Neural cell (in vitro differentiated cells): ENCODE results near the gene OR6V1. TPM values are rescaled to one million over a fixed set of nuclear protein-coding genes. Genes with fewer than 3 reads are reported as not detected.

Experiments
- H2AFZ ChIP-seq: fragments of 200-600, 300-800 bp; sonication (generic), shearing (Covaris generic); 2 replicates; pipeline ENCODE4 v1.6.0; 2014; ENCODE audit warnings: low read depth, mild to moderate bottlenecking, antibody characterized with exemption, low read length, moderate library complexity
- H3F3A ChIP-seq: fragments of 200-600 bp; shearing (Covaris generic); 2 replicates; pipeline ENCODE4 v1.6.1; 2016; ENCODE audit warnings: mild to moderate bottlenecking, moderate library complexity, mixed read lengths, antibody characterized with exemption, low read length; ENCODE audit not compliant: insufficient read depth, poor library complexity, severe bottlenecking
- H3K27ac ChIP-seq: fragments of 200-600, 300-800 bp; sonication (generic), shearing (Covaris generic); 2 replicates; pipeline ENCODE4 v1.5.1; 2014; ENCODE audit warnings: mild to moderate bottlenecking, low read length, moderate library complexity
- H3K27me3 ChIP-seq: fragments of 300-800, 200-600 bp; sonication (generic), shearing (Covaris generic); 2 replicates; pipeline ENCODE4 v1.6.0; 2014; ENCODE audit warnings: mild to moderate bottlenecking, low read depth, low read length, moderate library complexity; ENCODE audit not compliant: insufficient read depth
- H3K36me3 ChIP-seq: fragments of 300-800, 200-600 bp; sonication (generic), shearing (Covaris generic); 2 replicates; pipeline ENCODE4 v1.5.1; 2014; ENCODE audit warnings: mild to moderate bottlenecking, antibody characterized with exemption, low read length, moderate library complexity; ENCODE audit not compliant: insufficient read depth
- H3K4me2 ChIP-seq: fragments of 300-800, 200-600 bp; sonication (generic), shearing (Covaris generic); 2 replicates; pipeline ENCODE4 v1.6.0; 2014; ENCODE audit warnings: mild to moderate bottlenecking, low read length
- H3K4me3 ChIP-seq: fragments of 300-800, 200-600 bp; sonication (generic), shearing (Covaris generic); 2 replicates; pipeline ENCODE4 v1.5.1; 2014; ENCODE audit warnings: mild to moderate bottlenecking, low read length, moderate library complexity
- H3K79me2 ChIP-seq: fragments of 200-600 bp; shearing (Covaris generic); replicated peaks from 2 replicates; pipeline ENCODE4 v1.6.0; 2014; ENCODE audit warnings: mild to moderate bottlenecking, low read length, moderate library complexity; ENCODE audit not compliant: insufficient read depth
- H3K9ac ChIP-seq: fragments of 300-800, 200-600 bp; sonication (generic), shearing (Covaris generic); 2 replicates; pipeline ENCODE4 v1.6.1; 2016; ENCODE audit warnings: mild to moderate bottlenecking, low read length, mixed read lengths
- H3K9me2 ChIP-seq: fragments of 200-600 bp; shearing (Covaris generic); 2 replicates; pipeline ENCODE4 v1.6.1; 2016; ENCODE audit warnings: mild to moderate bottlenecking, low read length, mixed read lengths; ENCODE audit not compliant: insufficient read depth
- H3K9me3 ChIP-seq: fragments of 200-600, 300-800 bp; sonication (generic), shearing (Covaris generic); 2 replicates; pipeline ENCODE4 v1.6.1; 2016; ENCODE audit warnings: mild to moderate bottlenecking, mixed run types, low read length, moderate library complexity, mixed read lengths
- H4K20me1 ChIP-seq: fragments of 200-600 bp; shearing (Covaris generic); 2 replicates; pipeline ENCODE4 v1.6.1; 2016; ENCODE audit warnings: mild to moderate bottlenecking, mixed run types; ENCODE audit not compliant: insufficient read depth
- EP300 ChIP-seq: fragments of 450-650 bp; conservative IDR thresholded peaks from 2 replicates; pipeline ENCODE4 v1.6.1; 2014; ENCODE audit warnings: antibody characterized with exemption, mild to moderate bottlenecking, moderate library complexity; ENCODE audit not compliant: poor library complexity, severe bottlenecking
- EZH2 ChIP-seq: fragments of 200-600, 300-800 bp; shearing (Covaris generic), sonication (generic); IDR thresholded peaks from 2 replicates; pipeline ENCODE4 v1.6.1; 2014; ENCODE audit warnings: antibody characterized with exemption, low read length, borderline replicate concordance, mild to moderate bottlenecking; ENCODE audit not compliant: insufficient read depth, poor library complexity, severe bottlenecking
- MXI1 ChIP-seq: fragments of 450-650 bp; conservative IDR thresholded peaks from 2 replicates; pipeline ENCODE4 v1.6.1; 2014; ENCODE audit warnings: antibody characterized with exemption, mild to moderate bottlenecking; ENCODE audit not compliant: poor library complexity, severe bottlenecking
- POLR2AphosphoS5 ChIP-seq: IDR thresholded peaks from 2 replicates; pipeline ENCODE4 v1.6.1; 2012
- RAD21 ChIP-seq: fragments of 450-650 bp; conservative IDR thresholded peaks from 2 replicates; pipeline ENCODE4 v1.6.1; 2014; ENCODE audit warnings: antibody characterized with exemption, mild to moderate bottlenecking, moderate library complexity
- REST ChIP-seq: IDR thresholded peaks from 2 replicates; pipeline ENCODE4 v1.6.1; 2012; ENCODE audit warnings: borderline replicate concordance
- SMC3 ChIP-seq: fragments of 450-650 bp; conservative IDR thresholded peaks from 2 replicates; pipeline ENCODE4 v1.6.1; 2014; ENCODE audit warnings: antibody characterized with exemption, mild to moderate bottlenecking, moderate library complexity; ENCODE audit not compliant: poor library complexity
- TAF1 ChIP-seq: IDR thresholded peaks from 2 replicates; pipeline ENCODE4 v1.6.1; 2012; ENCODE audit warnings: low read depth
- polyA plus RNA-seq: library from polyadenylated mRNA; depleted of rRNA; stranded (reverse); fragments of >200 nt; gene quantifications from 2 replicates; pipeline ENCODE4 v1.2.3, GENCODE V29; 2014
- TF ChIP-seq, protein P1 (sequence below): fragments of 450-650 bp; IDR thresholded peaks from 2 replicates; pipeline ENCODE4 v1.5.1; 2014; ENCODE audit warnings: antibody characterized with exemption, mild to moderate bottlenecking, moderate library complexity; ENCODE audit not compliant: poor library complexity, severe bottlenecking

OR6V1 gene
- polyA plus RNA-seq, 1 donor from 2014 or later, result not detected

DNA sequence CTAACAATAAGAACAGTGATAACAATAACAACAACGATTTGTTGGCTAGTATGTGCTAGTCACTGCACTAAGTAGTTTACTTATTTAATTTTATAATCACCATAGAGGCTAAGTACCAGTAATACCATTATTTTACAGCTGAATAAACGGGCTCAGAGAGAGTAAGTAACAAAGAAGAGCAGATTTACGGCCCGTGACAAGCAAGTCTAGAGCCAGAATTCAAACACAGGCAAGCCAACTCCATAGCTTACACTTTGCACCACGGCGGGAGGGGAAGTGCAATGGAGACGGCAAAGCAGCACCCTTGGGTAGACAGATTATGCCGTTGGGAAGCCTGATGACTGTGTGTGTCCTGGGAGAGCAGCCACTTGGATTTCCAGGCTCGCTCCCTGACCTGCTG, 1.2 kb upstream of the OR6V1 start:
- Histone ChIP-seq H4K20me1 (no peaks in the 10 kb centered on the region), H3K9ac (no peak overlapping the region), H3K4me3 (no peak overlapping the region), H3F3A (no peaks in the 10 kb centered on the region), H3K79me2 (no peaks in the 10 kb centered on the region), H3K4me2 (no peak overlapping the region), H2AFZ (no peak overlapping the region), H3K27me3 (no peaks in the 10 kb centered on the region), H3K36me3 (no peaks in the 10 kb centered on the region), H3K9me2 (no peaks in the 10 kb centered on the region), H3K9me3 (no peaks in the 10 kb centered on the region), H3K27ac (no peak overlapping the region)
- TF ChIP-seq EZH2, result no peak
- no peak for TF ChIP-seq REST
- TF ChIP-seq SMC3, result no peak
- TF ChIP-seq TAF1, result no peak
- no peak for TF ChIP-seq MXI1
- no peak for TF ChIP-seq EP300
- TF ChIP-seq POLR2AphosphoS5, result no peak
- TF ChIP-seq, protein P1, sequence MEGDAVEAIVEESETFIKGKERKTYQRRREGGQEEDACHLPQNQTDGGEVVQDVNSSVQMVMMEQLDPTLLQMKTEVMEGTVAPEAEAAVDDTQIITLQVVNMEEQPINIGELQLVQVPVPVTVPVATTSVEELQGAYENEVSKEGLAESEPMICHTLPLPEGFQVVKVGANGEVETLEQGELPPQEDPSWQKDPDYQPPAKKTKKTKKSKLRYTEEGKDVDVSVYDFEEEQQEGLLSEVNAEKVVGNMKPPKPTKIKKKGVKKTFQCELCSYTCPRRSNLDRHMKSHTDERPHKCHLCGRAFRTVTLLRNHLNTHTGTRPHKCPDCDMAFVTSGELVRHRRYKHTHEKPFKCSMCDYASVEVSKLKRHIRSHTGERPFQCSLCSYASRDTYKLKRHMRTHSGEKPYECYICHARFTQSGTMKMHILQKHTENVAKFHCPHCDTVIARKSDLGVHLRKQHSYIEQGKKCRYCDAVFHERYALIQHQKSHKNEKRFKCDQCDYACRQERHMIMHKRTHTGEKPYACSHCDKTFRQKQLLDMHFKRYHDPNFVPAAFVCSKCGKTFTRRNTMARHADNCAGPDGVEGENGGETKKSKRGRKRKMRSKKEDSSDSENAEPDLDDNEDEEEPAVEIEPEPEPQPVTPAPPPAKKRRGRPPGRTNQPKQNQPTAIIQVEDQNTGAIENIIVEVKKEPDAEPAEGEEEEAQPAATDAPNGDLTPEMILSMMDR, result no peak
- no peak for TF ChIP-seq RAD21

- Histone ChIP-seq H4K20me1 (no peaks in the 10 kb centered on the region), H3K4me2 (no peak overlapping the region), H3K9ac (no peak overlapping the region), H2AFZ (no peak overlapping the region), H3K4me3 (no peak overlapping the region), H3K9me3 (no peaks in the 10 kb centered on the region), H3F3A (no peaks in the 10 kb centered on the region), H3K79me2 (no peaks in the 10 kb centered on the region), H3K27me3 (no peaks in the 10 kb centered on the region), H3K27ac (no peak overlapping the region), H3K36me3 (no peaks in the 10 kb centered on the region), H3K9me2 (no peaks in the 10 kb centered on the region)
- TF ChIP-seq EP300, result no peak
- no peak for TF ChIP-seq MXI1
- no peak for TF ChIP-seq TAF1
- no peak for TF ChIP-seq POLR2AphosphoS5
- no peak for TF ChIP-seq SMC3
- no peak for TF ChIP-seq RAD21
- TF ChIP-seq, protein P1, result no peak
- no peak for TF ChIP-seq REST
- TF ChIP-seq EZH2, result no peak
Measured at GRCh38 chr7:143054621-143055020, 2.5 kb downstream of the OR6V1 start.
